Iris pigment epithelial cell (primary cell): ENCODE results near the gene ATF1.
"Not testable (repeated sequence)": the region's sequence is repeated elsewhere in the genome, so short reads cannot be mapped to it uniquely, and the experiment has no call there.

Experiments
- DNase-seq: peaks from one replicate; pipeline ENCODE4 v3.0.0-alpha.2; 2011; ENCODE audit warnings: low read depth

ATF1 gene

DNA sequence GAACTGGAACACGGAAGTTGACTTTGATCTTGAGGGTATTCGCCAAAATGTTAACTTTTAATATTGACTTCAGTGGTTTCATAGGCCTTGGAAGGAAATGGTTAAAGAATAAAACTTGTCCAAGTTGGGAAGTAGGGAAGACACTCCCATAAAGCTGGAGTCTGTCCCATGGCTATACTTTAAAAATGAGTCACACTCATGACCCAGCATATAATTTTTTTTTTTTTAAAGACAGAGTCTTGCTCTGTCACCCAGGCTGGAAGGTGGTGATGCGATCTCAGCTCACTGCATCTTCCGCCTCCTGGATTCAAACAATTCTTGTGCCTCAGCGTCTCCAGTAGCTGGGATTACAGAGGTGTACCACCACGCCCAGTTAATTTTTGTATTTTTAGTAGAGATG lies 98.4 kb downstream of the ATF1 start:
- peak; percentile 25 for DNase-seq

DNA sequence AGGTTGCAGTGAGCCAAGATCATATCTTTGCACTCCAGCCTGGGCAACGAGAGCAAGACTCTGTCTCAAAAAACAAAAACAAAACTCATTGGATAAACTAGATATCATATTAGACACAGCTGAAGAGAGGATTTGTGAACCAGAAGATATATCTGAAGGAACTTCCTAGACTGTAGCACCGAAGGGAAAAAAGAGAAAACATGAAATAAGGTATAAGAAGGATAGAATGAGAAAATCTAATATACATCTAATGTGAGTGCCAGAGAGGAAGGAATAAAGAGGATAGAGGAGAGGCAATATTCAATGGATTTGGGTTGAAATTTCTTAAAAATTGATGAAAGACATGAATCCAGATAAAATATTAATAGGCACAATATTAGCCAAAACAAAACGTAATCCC lies 101.4 kb downstream of the ATF1 start:
- no peak for DNase-seq

GRCh38 chr12:50868881-50869280 lies 105.0 kb downstream of the ATF1 start:
- DNase-seq, result not testable (repeated sequence)
